Stimulated activated naive CD4-positive, alpha-beta T cell (primary cell): ENCODE measurements around the gene ATP11B.
A peak's percentile ranks its signal among the peaks of the same experiment; 100 is the strongest.

Source experiments
- DNase-seq, 6 experiments: peaks; one replicate each; lab custom pipeline; 2025; lab: John Stamatoyannopoulos, UW

The ATP11B gene

GRCh38 chr3:182792901-182793662 lies at the start of gene ATP11B:
TSS of gene ATP11B (plus strand) at chr3:182793504. CDS start at chr3:182793760, 256 bp downstream.
- DNase-seq, result peak; percentile 72 to 88 (median 78)

- DNase-seq, result no peak
These were observed 46.3 kb upstream of the ATP11B start for GRCh38 chr3:182746959-182747358.

GRCh38 chr3:182755308-182755707 lies 38.0 kb upstream of the ATP11B start:
- DNase-seq, result no peak

- DNase-seq, result no peak
These were observed 37.6 kb upstream of the ATP11B start for GRCh38 chr3:182755712-182756111.

DNA sequence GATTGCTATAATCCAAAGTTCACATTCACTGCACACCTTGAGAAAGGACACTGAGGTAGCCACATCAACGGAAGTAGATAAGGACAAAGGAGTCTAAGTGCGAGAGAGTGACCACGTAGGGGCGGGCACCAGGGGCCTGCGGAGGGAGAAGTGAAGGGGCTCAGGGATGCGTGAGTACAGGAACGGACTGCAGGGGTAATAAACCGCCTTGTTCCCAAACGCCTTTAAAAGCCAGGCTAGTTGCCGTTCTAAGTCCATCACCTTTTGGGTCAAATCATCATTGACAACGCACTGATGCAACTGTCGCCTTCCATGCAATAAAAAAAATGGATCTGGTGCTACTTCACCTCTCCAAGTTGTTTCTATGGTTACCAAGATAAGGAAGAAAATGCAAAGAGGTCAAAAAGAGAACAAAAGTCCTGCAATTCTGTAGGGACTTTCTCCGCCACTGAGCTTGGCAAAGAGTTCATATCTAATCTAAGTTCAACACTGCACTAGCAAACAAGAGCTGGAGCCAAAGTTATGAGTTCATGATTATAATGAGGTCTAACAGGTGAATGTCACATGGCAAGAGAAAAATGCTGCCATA lies 32.6 kb upstream of the ATP11B start:
- DNase-seq, result no peak

GRCh38 chr3:182763896-182764295 lies 29.4 kb upstream of the ATP11B start:
- no peak for DNase-seq

DNA sequence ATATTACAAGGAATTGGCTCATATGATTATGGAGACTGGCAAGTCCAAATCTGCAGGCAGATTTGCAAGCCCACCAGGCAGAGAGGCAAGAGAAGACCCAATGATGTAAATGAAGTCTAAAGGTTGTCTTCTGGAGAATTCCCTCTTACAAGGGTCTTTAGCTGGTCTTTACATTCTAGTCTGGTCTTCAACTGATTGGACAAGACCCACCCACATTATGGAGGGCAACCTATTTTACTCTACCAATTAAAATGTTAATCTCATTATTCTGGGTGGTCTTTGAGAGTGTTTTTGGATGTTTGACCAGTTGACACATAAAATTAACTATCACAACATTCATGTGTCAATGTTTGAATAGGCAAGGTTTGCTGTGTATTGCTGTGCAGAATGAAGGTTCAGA lies 28.0 kb upstream of the ATP11B start:
- DNase-seq, result no peak

DNA sequence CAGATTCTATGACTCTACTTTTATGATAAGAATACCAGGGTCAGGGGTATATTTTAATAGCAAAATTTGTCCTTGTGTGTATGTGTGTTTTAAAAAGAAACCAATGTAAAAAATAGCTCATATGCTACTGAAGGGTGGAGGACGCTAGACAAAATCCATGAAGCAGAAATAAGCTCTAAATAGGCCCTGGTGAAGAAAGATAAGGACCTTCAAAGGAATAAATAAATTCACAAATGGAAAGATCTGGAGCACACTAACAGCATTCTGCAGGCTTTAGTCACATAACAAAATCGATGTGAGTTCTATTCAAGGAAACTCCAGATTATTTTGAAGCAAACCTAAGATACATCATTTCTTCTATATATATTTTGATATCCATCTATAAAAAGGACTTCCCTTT lies 27.2 kb upstream of the ATP11B start:
- no peak for DNase-seq

GRCh38 chr3:182768413-182768812 lies 24.9 kb upstream of the ATP11B start:
- DNase-seq, result no peak

- no peak for DNase-seq
These were observed 23.6 kb upstream of the ATP11B start for GRCh38 chr3:182769673-182770072.

- no peak for DNase-seq
These were observed 11.2 kb upstream of the ATP11B start for GRCh38 chr3:182782149-182782548.

- DNase-seq, result no peak
These were observed 10.2 kb upstream of the ATP11B start for GRCh38 chr3:182783106-182783505.

DNA sequence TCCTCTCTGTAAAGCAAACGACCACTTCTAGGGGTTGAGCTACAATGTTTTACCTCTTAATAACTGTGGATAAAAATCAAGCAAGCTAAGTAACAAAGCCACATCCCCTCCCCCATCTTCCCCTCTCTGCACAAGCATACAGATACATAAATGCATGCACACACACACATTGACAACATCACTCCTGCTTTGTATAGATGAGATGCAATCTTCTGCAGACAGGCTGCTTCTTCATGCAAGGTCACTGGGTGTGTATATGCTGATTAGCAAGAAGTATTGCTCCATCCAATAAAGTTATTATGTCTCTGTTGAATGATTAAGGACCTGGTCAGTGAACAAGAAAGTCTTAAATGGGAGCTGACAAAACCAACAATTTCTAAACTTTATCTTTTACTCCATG lies 8.8 kb upstream of the ATP11B start:
- DNase-seq, result no peak

GRCh38 chr3:182785142-182785541 lies 8.2 kb upstream of the ATP11B start:
- DNase-seq, result no peak

DNA sequence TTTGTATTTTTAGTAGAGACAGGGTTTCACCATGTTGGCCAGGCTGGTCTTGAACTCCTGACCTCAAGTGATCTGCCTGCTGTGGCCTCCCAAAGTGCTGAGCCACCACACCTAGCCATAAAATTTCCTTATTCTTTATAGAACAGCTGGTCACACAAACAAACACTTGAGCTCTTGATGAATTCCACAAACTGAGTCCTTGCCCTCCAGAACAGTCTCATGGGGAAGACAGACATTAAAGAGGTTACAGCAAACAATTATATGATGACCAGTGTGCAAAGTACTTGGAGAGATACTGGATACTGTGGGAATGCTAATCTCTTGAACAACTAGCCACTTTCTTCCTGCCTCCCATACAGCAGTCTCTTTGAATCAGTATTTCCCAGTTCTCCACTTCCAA lies 7.5 kb upstream of the ATP11B start:
- no peak for DNase-seq

DNA sequence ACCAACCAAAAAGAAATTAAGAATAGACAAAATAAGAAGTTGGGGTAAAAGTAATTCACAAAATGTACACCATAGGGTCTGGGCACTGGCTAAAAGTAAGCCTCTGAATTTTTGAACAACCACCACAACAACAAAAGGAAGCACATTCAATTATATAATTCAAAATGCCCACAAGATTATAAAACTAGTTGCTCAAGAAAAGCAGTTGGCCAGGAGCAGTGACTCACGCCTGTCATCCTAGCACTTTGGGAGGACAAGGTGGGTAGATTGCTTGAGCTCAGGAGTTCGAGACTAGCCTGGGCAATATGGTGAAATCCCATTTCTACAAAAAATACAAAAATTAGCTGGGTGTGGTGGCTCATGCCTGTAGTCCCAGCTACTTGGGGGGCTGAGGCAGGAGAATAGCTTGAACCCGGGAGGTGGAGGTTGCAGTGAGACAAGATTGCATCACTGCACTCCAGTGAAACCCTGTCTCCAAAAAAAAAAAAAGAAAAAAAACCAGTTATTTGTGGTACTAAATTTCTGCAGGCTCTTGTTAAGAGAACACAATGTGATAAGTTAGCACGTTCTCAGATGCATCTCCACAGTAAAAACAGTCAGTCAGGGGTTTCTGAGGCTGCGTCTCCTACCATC lies 6.6 kb upstream of the ATP11B start:
- DNase-seq, result no peak

- DNase-seq, result no peak
These were observed 5.8 kb upstream of the ATP11B start for GRCh38 chr3:182787302-182788036.

DNA sequence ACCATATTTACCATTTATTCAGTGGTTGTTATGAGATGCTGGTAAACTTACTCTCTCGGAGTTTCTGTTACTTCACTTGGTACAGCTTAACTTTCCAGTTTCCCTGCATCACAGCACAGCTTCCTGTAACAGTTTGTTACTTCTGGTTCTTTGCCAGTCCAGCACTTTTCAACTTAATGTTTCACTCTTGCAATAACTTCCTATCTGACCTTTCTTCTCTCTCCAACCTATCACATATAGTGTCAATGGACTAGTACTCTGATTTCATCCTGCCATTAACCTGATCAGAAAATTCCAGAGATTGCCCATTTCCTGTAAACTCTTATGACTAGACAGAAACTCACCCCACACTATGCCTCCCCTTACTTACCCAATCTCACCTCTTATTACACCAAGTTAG lies 3.9 kb upstream of the ATP11B start:
- DNase-seq, result no peak

DNA sequence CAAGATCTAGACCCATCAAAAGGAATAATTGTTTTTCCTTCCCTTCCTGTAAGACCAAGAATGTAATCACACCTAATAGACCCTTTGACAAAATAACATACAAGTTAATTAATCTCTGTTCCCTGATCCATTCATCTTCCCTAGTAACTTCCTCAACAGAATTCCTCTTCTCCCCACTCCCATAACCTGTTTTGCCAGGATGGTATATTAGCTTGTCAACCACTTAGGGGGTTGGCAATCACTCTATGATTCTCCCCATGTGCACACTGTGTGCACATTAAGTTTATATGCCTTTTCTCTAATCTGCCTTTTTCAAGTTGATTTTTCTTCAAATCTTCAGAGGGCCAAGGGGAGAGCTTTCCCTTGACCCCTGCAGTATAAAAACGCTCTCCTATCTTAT lies 2.7 kb upstream of the ATP11B start:
- DNase-seq, result no peak

DNA sequence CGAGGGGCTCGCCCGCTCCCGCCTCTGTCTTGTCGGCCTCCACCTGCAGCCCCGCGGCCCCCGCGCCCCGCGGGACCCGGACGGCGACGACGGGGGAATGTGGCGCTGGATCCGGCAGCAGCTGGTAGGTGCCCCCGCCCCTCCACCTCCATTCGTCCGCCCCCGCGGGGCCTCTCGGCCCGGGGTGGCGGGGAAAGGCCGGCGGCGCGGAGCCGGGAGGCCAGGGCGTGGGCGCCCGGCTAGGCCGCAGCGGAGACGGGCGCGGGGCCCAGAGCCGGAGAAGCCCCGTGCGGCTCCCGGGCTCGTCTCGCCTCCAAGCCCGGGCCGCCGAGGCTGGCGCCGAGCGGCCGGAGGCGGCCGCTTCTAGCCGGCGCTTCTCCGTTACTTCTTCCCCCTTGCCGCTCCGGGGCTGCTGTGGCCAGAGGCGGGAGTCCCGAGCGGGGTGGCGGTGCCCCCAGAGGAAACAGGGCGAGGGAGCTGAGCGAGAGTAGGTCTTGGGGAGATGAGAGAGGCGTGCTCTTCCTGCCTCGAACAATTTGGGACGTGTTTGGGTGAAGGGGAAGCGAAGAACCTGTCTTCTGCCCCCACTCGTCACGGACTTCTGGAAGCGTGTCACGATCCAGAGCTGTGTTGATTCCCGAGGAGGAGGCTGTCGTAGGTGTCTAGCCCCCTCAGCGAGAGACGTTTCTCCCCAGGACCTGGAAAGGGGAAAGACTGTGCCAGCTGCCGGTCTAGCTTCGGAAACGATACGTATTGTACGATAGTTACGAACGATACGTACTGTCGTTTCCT lies 555 bp downstream of the ATP11B start:
- peak; percentile 32 to 70 (median 60) for DNase-seq

GRCh38 chr3:182794455-182795388 lies 1.4 kb downstream of the ATP11B start:
- DNase-seq, result no peak
